Central memory CD4-positive, alpha-beta T cell (primary cell): ENCODE results near the gene MAPK10.
"Not testable (repeated sequence)": the region's sequence is repeated elsewhere in the genome, so short reads cannot be mapped to it uniquely, and the experiment has no call there.

ENCODE experiments used
- DNase-seq: peaks from one replicate; pipeline ENCODE4 v3.0.0; 2022

Gene MAPK10

GRCh38 chr4:86338521-86338920, 21.3 kb downstream of the MAPK10 start:
- no peak for DNase-seq

GRCh38 chr4:86334020-86334750, 25.7 kb downstream of the MAPK10 start:
- DNase-seq: no peak

GRCh38 chr4:86333236-86333635, 26.6 kb downstream of the MAPK10 start:
- no peak for DNase-seq

DNA sequence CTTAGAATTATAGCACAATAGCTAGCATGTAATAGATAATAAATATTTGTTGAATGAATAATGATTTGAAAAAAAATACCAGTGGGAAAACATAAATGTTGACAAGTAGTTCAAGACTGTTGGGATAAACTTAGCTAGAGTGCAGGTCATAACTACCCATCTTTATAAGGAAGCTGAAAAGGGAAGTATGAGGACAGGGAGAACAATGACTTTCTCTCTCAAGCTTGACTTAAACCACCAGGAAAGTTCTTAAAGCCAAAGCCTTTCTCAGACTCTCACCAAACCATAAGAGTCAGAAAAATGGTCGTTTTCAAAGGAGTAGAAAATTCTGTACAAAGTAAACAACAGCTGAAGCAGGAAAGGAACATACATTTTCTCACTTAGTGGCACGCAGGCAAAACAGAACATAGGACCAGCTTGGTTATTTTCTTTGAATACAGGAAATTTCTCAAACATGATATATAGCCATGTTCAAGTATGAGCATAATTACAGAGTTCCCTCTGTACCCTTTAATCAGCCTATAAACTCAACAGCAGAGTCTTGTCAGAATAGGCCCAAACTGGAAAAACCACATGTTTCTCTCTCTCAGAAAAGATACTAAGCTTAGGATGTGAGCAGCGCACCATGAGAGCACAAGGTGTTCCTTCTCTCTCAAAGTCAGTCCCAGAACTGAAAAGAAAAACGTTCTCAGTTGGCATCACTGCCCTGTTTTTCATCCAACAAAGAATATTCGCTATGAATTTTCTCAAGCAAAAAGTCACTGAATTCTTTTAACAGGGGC, 28.7 kb downstream of the MAPK10 start:
- no peak for DNase-seq

DNA sequence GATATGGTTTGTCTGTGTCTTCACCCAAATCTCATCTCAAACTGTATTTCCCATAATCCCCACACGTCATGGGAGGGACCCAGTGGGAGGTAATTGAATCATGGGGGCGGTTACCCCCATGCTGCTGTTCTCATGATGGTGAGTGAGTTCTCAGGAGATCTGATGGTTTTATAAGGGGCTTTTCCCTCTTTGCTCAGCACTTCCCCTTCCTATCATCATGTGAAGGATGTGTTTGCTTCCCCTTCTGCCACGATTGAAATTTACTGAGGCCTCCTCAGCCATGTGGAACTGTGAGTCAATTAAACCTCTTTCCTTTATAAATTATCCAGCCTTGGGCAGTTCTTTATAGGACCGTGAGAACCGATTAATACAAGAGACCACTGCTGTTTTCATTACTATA, 29.4 kb downstream of the MAPK10 start:
- not testable (repeated sequence) for DNase-seq

- no peak for DNase-seq
Measured at GRCh38 chr4:86329431-86329830, 30.4 kb downstream of the MAPK10 start.

DNA sequence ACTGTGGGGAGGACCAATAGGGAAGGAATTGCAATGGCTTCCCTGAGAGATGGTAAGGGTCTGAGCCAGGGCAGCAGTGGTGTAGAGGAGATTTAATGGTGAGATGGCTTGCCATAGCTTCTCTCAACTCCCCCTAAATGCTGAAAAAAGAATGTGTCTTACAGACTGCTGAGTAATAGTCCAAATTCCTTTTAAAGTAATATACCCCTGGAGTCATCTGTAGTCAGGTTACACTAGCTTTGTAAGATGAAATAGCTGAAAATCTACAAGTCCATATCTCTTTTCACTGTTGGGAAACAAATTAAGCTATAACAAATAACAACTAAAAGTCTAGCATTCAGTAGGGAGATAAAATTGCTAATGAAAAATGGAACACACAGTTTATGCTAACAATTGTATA, 33.5 kb downstream of the MAPK10 start:
- DNase-seq: no peak

GRCh38 chr4:86319390-86319789, 40.5 kb downstream of the MAPK10 start:
- no peak for DNase-seq

DNA sequence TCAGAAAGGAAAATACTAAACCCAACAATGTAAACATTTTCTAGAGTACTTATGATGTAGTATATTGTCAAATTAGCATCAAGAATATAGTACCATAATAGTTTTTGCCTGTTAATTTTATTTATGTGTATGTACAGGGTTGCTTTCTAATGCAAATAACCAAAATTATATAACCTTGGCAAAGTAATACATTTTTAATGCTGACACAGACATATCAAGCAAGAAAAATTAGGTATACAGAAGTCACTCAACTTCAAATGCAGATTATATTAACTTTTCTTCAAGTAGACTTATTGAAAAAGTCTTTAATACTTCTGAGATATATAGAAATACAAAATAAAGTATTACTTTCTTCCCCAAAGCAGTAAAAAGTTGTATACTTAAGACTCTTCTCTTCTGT, 44.3 kb downstream of the MAPK10 start:
- no peak for DNase-seq

GRCh38 chr4:86313656-86314055, 46.2 kb downstream of the MAPK10 start:
- DNase-seq: no peak

DNA sequence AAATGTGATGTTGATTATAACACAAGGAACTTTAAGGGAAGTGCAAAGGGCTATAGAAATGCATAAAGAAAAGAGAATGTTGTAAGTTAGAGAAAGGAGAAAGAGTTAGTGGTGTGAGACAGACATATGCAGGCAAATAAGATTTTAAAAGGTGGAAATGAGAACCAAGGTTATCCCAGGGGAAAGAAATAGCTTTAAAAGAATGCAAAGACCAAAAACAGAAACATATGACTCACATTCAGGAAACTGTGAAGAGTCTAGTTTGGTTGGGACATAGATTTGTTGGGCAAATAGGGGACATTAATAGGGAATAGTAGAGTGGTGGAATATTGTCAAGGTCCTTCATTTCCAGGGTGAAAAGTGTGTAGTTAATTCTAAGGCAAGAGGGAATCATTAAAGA, 52.4 kb downstream of the MAPK10 start:
- DNase-seq: no peak

DNA sequence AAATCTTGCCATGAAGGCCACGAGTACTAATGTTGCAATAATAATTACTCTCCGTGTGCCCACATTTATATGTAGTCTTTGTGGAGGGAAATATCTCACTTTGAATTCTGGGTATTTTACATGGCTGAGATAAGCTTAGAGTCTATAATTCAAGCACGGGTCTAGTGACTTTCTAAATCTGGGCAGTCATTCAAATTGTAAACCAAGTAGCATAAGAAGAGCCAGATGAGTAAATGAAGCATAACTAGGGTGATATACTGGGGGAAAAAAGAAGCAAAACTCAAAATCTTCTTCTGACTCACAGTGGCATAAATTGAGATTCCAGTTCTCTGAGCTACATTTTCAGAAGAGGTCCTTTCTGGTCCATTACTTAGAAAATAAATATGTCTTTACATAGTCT, 53.0 kb downstream of the MAPK10 start:
- no peak for DNase-seq

GRCh38 chr4:86302830-86303229, 57.0 kb downstream of the MAPK10 start:
- no peak for DNase-seq

- DNase-seq: no peak
Measured at GRCh38 chr4:86302251-86302650, 57.6 kb downstream of the MAPK10 start.

GRCh38 chr4:86300516-86300915, 59.3 kb downstream of the MAPK10 start:
- no peak for DNase-seq

- DNase-seq: no peak
Measured at GRCh38 chr4:86296865-86297264, 63.0 kb downstream of the MAPK10 start.

GRCh38 chr4:86294883-86295282, 65.0 kb downstream of the MAPK10 start:
- DNase-seq: no peak

DNA sequence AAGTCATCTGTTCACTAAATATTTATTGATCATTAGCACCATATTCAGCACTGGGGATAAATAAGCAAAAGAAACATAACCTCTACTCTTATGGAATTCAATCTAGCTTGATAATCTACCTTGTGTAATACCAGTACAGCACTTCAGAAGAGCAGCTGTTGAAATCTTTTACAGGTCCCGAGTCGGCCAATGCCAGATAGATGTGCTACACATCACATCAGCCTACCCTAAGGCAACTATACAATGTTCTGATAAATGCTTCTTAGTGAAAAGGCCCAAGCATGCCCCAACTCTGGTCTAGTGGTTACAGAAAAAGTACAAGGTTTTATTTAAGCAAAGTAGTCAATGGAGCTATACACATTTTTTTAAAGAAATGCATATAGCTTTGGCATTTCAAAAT, 68.7 kb downstream of the MAPK10 start:
- DNase-seq: no peak

DNA sequence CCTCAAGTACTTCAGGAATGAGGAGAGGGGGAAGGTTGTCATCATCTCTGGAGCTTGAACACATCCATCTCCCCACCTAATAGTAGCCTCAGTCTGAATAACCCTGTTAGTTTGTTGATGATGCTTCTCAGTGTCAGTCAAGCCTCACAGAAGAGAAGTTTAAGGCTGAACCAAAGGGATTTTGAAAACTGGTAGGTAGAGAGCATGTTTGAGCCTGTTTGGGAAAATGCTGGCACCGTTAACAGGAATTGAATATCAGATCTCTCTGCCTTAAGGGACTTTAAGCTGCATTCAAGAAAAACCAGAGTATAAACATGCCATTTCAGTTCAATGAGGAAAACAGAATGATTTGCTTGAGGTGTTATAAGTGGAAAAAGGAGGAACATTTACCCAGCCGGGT, 73.1 kb downstream of the MAPK10 start:
- DNase-seq: no peak

DNA sequence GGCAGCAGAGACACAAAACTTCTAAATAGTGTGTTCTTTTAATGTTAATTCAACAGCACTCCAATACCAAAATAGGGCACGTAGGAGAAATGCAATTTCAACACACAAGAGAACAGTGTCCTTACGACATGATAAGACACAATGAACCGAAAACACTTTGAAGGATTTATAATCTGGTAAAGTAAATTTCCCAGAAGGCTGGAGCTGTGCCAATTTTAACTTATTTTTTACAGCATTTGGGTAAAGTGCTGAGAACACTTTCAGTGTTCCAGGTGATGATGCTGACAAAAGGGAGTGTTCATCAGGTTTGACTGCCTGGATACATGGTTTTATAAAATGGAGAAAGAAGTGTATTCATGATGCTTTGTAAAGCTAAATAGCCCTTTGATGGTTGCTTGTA, 76.5 kb downstream of the MAPK10 start:
- DNase-seq: no peak

- DNase-seq: no peak
Measured at GRCh38 chr4:86280246-86280645, 79.6 kb downstream of the MAPK10 start.

DNA sequence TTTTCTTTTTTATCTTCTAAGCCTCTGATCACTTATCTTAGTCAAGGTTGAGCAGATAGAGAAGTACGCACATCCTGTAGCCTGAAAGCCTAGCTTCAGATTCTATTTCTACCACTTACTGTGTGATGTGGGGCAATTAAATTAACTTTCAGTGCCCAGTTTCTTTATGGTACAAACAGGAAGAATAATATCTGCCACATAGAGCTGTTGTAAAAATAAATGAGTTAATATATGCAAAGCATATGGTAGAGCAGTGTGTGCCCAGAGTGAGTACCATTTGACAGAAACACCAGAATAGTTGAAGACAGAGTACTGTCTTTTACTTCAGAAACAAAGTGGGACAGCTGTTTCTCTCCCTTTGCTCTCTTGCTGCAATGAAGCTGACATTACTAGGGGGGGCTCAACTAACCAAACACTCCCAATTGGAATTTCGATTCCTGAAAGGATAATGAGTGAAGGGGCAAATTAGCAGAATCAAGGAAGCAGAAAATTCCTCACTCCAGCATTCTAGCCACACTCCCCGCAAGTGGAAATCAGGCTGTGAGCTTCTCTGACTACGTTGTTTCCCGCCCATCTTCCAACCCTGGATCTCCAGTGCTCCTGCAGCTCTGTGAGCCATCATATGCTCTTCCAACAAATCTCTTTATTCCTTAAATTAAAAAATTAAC, 80.4 kb downstream of the MAPK10 start:
- no peak for DNase-seq

DNA sequence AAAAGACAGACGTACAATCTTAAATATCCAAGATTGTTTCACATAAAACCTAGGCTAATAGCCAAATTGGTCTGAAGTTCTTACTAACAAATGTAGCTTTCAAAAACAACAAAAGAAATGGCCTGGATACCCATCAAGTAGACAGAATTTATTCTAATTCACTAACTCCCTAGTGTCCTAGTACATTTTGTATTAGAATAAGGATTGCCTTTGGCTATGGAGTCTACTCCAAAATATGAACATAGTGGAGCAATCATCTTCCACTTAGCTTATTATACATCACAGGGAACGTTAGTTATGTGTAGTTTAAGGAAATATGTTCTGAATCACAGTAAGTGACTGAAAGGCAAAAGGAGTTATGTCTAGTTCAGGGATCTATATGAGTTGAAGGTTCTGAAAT, 81.7 kb downstream of the MAPK10 start:
- DNase-seq: no peak

DNA sequence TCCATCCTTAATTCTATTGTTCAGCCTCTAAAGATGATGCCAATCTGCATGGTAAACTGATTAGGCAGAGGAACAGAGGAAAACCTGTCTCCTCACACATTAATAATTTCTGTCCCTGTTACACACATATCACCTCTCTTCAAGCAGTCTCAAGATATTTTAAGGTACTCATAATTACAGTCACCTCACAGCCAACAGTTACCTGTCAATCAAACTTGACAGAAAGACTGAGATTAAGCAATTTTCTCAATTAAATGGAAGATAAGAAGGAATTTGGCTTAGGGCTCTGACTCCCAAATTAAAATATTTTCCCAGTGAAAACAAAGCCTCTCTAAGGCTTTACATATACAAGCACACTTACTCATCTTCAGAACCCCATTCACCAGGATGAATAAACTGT, 85.2 kb downstream of the MAPK10 start:
- no peak for DNase-seq
